ENCODE measurements around the gene ATP6V1D. TPM values are rescaled to one million over a fixed set of nuclear protein-coding genes. Genes with fewer than 3 reads are reported as not detected.

The ATP6V1D gene
- polyA plus RNA-seq, 1 donor = 67.5 TPM

Other genes with a start within 250 kb of the ATP6V1D start
- 0.43 TPM for gene GARIN2, start 170.4 kb downstream of the ATP6V1D start, polyA plus RNA-seq (ENCODE audit: insufficient read length)
- gene PALS1, start 118.4 kb downstream of the ATP6V1D start, polyA plus RNA-seq (ENCODE audit: insufficient read length) = 12.7 TPM
- 85.7 TPM for gene EIF2S1, start 524 bp upstream of the ATP6V1D start, polyA plus RNA-seq (ENCODE audit: insufficient read length)
- gene PLEK2, start 52.4 kb upstream of the ATP6V1D start, polyA plus RNA-seq (ENCODE audit: insufficient read length) = 0.89 TPM
- 0.39 TPM for gene TMEM229B, start 128.9 kb upstream of the ATP6V1D start, polyA plus RNA-seq (ENCODE audit: insufficient read length)
- gene PLEKHH1, start 173.5 kb upstream of the ATP6V1D start, polyA plus RNA-seq (ENCODE audit: insufficient read length) = 1.7 TPM
- 12.8 TPM for gene PIGH, start 240.5 kb upstream of the ATP6V1D start, polyA plus RNA-seq (ENCODE audit: insufficient read length)

Measured in forelimb muscle (tissue), 1 donor.